GM23338 (cell line): ENCODE measurements around the gene ALG6.
"Not testable (repeated sequence)": the region's sequence is repeated elsewhere in the genome, so short reads cannot be mapped to it uniquely, and the experiment has no call there.

Experiments
- CREB1 ChIP-seq: fragments of 250-450 bp; sonication (Bioruptor Pico); IDR thresholded peaks from 2 replicates; pipeline ENCODE4 v1.5.0; 2020; ENCODE audit warnings: low read depth, mild to moderate bottlenecking, moderate library complexity
- CTCF ChIP-seq, 2 experiments: fragments of 200-600 bp in 1 of 2; sonication (generic) in 1 of 2; conservative IDR thresholded peaks; 2 replicates each; pipeline versions ENCODE4 v1.5.1 to v1.6.1; 2016 to 2017; ENCODE audit warnings: antibody characterized with exemption in 2 of 2, low read depth in 2 of 2, mild to moderate bottlenecking in 2 of 2, moderate library complexity in 1 of 2
- ETS1 ChIP-seq: IDR thresholded peaks from 2 replicates; pipeline ENCODE4 v1.6.1; 2016; ENCODE audit warnings: antibody characterized with exemption
- EZH2 ChIP-seq: fragments of 200-600 bp; sonication (generic); IDR thresholded peaks from one replicate; pipeline ENCODE4 v1.8.0; 2017; ENCODE audit warnings: antibody characterized with exemption, mild to moderate bottlenecking, low read depth; ENCODE audit not compliant: unreplicated experiment
- EZH2phosphoT487 ChIP-seq: fragments of 200-600 bp; sonication (generic); IDR thresholded peaks from one replicate; pipeline ENCODE4 v1.8.1; 2018; ENCODE audit warnings: antibody characterized with exemption; ENCODE audit not compliant: unreplicated experiment
- JUNB ChIP-seq: IDR thresholded peaks from one replicate; pipeline ENCODE4 v1.6.1; 2016; ENCODE audit warnings: antibody characterized with exemption; ENCODE audit not compliant: unreplicated experiment
- POLR2AphosphoS5 ChIP-seq: IDR thresholded peaks from 2 replicates; pipeline ENCODE4 v1.6.1; 2016; ENCODE audit warnings: antibody characterized with exemption, low read depth
- REST ChIP-seq: IDR thresholded peaks from one replicate; pipeline ENCODE4 v1.6.1; 2018; ENCODE audit warnings: antibody characterized with exemption; ENCODE audit not compliant: unreplicated experiment
- STAT1 ChIP-seq: IDR thresholded peaks from one replicate; pipeline ENCODE4 v1.6.1; 2016; ENCODE audit warnings: antibody characterized with exemption; ENCODE audit not compliant: unreplicated experiment
- ZNF114 ChIP-seq: fragments of 250-450 bp; sonication (Bioruptor Pico); IDR thresholded peaks from 2 replicates; pipeline ENCODE4 v1.5.0; 2020; ENCODE audit warnings: mild to moderate bottlenecking, moderate library complexity
- TF ChIP-seq, protein P1 (sequence below): fragments of 250-450 bp; sonication (Bioruptor Pico); IDR thresholded peaks from 2 replicates; pipeline ENCODE4 v1.5.0; 2020; ENCODE audit warnings: mild to moderate bottlenecking, moderate library complexity

GRCh38 chr1:63420746-63421145 lies 53.3 kb downstream of the ALG6 start:
- not testable (repeated sequence) for TF ChIP-seq CTCF (conservative IDR thresholded peaks at IDR 0.05; ENCODE audit: low read depth in 2 of 2); EZH2phosphoT487; POLR2AphosphoS5; EZH2; REST; STAT1; CREB1 (CRISPR knock-in tag); ETS1; JUNB; ZNF114
- TF ChIP-seq, protein P1, sequence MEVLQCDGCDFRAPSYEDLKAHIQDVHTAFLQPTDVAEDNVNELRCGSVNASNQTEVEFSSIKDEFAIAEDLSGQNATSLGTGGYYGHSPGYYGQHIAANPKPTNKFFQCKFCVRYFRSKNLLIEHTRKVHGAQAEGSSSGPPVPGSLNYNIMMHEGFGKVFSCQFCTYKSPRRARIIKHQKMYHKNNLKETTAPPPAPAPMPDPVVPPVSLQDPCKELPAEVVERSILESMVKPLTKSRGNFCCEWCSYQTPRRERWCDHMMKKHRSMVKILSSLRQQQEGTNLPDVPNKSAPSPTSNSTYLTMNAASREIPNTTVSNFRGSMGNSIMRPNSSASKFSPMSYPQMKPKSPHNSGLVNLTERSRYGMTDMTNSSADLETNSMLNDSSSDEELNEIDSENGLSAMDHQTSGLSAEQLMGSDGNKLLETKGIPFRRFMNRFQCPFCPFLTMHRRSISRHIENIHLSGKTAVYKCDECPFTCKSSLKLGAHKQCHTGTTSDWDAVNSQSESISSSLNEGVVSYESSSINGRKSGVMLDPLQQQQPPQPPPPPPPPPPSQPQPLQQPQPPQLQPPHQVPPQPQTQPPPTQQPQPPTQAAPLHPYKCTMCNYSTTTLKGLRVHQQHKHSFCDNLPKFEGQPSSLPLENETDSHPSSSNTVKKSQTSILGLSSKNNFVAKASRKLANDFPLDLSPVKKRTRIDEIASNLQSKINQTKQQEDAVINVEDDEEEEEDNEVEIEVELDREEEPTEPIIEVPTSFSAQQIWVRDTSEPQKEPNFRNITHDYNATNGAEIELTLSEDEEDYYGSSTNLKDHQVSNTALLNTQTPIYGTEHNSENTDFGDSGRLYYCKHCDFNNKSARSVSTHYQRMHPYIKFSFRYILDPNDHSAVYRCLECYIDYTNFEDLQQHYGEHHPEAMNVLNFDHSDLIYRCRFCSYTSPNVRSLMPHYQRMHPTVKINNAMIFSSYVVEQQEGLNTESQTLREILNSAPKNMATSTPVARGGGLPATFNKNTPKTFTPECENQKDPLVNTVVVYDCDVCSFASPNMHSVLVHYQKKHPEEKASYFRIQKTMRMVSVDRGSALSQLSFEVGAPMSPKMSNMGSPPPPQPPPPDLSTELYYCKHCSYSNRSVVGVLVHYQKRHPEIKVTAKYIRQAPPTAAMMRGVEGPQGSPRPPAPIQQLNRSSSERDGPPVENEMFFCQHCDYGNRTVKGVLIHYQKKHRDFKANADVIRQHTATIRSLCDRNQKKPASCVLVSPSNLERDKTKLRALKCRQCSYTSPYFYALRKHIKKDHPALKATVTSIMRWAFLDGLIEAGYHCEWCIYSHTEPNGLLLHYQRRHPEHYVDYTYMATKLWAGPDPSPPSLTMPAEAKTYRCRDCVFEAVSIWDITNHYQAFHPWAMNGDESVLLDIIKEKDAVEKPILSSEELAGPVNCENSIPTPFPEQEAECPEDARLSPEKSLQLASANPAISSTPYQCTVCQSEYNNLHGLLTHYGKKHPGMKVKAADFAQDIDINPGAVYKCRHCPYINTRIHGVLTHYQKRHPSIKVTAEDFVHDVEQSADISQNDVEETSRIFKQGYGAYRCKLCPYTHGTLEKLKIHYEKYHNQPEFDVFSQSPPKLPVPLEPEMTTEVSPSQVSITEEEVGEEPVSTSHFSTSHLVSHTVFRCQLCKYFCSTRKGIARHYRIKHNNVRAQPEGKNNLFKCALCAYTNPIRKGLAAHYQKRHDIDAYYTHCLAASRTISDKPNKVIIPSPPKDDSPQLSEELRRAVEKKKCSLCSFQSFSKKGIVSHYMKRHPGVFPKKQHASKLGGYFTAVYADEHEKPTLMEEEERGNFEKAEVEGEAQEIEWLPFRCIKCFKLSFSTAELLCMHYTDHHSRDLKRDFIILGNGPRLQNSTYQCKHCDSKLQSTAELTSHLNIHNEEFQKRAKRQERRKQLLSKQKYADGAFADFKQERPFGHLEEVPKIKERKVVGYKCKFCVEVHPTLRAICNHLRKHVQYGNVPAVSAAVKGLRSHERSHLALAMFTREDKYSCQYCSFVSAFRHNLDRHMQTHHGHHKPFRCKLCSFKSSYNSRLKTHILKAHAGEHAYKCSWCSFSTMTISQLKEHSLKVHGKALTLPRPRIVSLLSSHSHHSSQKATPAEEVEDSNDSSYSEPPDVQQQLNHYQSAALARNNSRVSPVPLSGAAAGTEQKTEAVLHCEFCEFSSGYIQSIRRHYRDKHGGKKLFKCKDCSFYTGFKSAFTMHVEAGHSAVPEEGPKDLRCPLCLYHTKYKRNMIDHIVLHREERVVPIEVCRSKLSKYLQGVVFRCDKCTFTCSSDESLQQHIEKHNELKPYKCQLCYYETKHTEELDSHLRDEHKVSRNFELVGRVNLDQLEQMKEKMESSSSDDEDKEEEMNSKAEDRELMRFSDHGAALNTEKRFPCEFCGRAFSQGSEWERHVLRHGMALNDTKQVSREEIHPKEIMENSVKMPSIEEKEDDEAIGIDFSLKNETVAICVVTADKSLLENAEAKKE (CRISPR knock-in tag): not testable (repeated sequence)
